ENCODE data around the gene TMEM225B. TPM values are rescaled to one million over a fixed set of nuclear protein-coding genes. Genes with fewer than 3 reads are reported as not detected.
"Not testable (repeated sequence)": the region's sequence is repeated elsewhere in the genome, so short reads cannot be mapped to it uniquely, and the experiment has no call there.

Gene TMEM225B
- total RNA-seq, 1 donor: 0.43 TPM

- peak; percentile 46 for DNase-seq (ENCODE audit: low read depth)
- peak; percentile 61 for TF ChIP-seq CTCF (IDR thresholded peaks at IDR 0.05; ENCODE audit: insufficient read depth, low read depth, low read length)
- peak overlapping the region; percentile 62 for H3K4me3 ChIP-seq (ENCODE audit: low read depth, low read length)
Observed at GRCh38 chr7:99579956-99580777, 17.9 kb upstream of the TMEM225B start.

DNA sequence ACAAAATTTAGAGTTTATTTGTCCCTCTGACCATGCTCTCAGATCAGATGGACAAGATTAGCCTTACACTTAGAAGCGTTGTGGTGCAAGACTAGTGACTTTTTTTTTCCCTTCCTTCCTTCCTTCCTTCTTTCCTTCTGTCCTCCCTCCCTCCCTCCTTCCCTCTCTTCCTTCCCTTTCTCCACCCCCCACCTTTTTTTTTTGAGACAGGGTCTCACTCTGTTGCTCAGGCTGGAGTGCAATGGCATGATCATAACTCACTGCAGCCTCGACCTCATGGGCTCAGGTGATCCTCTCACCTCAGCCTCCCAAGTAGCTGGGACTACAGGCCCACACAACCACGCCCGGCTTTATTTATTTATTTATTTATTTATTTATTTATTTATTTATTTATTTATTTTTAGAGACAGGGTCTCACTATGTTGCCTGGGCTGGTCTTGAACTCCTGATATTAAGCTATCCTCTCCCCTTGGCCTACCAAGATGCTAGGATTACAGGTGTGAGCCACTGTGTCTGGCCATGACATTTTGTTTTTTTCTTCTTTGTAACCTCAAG is 17.2 kb upstream of the TMEM225B start:
- peak overlapping the region; percentile 62 for H3K4me3 ChIP-seq (ENCODE audit: low read depth, low read length)
- not testable (repeated sequence) for DNase-seq (ENCODE audit: low read depth)

GRCh38 chr7:99588868-99589267 is 9.2 kb upstream of the TMEM225B start:
- TF ChIP-seq CTCF (IDR thresholded peaks at IDR 0.05; ENCODE audit: insufficient read depth, low read depth, low read length): no peak
- no peak for DNase-seq (ENCODE audit: low read depth)

GRCh38 chr7:99594948-99595745 is 2.9 kb upstream of the TMEM225B start:
- no peak for TF ChIP-seq CTCF (IDR thresholded peaks at IDR 0.05; ENCODE audit: insufficient read depth, low read depth, low read length)
- no peak for DNase-seq (ENCODE audit: low read depth)
- no peak overlapping the region for H3K4me3 ChIP-seq (ENCODE audit: low read depth, low read length)

More at GRCh38 chr7:99588868-99589267, 9.2 kb upstream of the TMEM225B start:
- no peak overlapping the region for H3K4me3 ChIP-seq (ENCODE audit: low read depth, low read length)

- H3K4me3 ChIP-seq (ENCODE audit: low read depth, low read length): no peak overlapping the region
- DNase-seq (ENCODE audit: low read depth): no peak
- TF ChIP-seq CTCF (IDR thresholded peaks at IDR 0.05; ENCODE audit: insufficient read depth, low read depth, low read length): no peak
Observed at GRCh38 chr7:99596408-99596955, 1.6 kb upstream of the TMEM225B start.

DNA sequence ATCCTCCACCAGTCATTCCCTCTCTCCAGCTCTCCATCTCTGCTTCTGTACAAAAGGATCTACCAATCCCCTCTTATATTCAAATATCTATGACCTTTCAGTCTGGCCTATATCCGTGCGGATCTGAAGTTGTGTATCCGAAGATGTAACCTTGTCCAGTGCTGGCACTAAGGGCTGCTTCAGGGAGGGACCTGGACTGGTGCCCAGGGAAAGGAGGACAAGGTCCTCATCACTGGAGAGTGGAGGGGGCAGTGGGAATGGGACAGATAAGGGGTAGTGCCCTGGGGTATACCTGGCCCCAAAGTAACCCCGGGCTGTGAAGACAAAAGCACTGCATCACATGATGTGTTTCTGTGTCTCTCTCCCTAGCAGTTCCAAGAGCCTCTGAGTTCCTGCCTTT is 1.8 kb downstream of the TMEM225B start:
- no peak for DNase-seq (ENCODE audit: low read depth)
- H3K4me3 ChIP-seq (ENCODE audit: low read depth, low read length): no peak overlapping the region
- no peak for TF ChIP-seq CTCF (IDR thresholded peaks at IDR 0.05; ENCODE audit: insufficient read depth, low read depth, low read length)
